DND-41 (cell line): ENCODE measurements around the gene PIGU.

Experiments used
- ATAC-seq: fragments of 200-7000 bp; cut with Tn5 transposase; 3 replicates; pipeline ENCODE4 v1.9.1; 2021; ENCODE audit warnings: low read depth; ENCODE audit not compliant: insufficient read depth
- DNase-seq: peaks from one replicate; pipeline ENCODE4 v3.0.0-alpha.2; 2020
- H2AFZ ChIP-seq: 2 replicates; pipeline ENCODE4 v1.6.0; 2012; ENCODE audit warnings: low read depth, low read length
- H3K27ac ChIP-seq: 2 replicates; pipeline ENCODE4 v1.5.1; 2012; ENCODE audit warnings: low read length, inconsistent platforms
- H3K27me3 ChIP-seq: fragments of 200-600 bp; sonication (generic); 2 replicates; pipeline ENCODE4 v1.6.0; 2012; ENCODE audit warnings: low read length, mild to moderate bottlenecking, inconsistent platforms; ENCODE audit not compliant: insufficient read depth, poor library complexity
- H3K36me3 ChIP-seq: 2 replicates; pipeline ENCODE4 v1.5.1; 2012; ENCODE audit warnings: low read length, inconsistent platforms; ENCODE audit not compliant: insufficient read depth
- H3K4me1 ChIP-seq: 2 replicates; pipeline ENCODE4 v1.5.1; 2012; ENCODE audit warnings: mild to moderate bottlenecking, low read length; ENCODE audit not compliant: insufficient read depth
- H3K4me2 ChIP-seq: 2 replicates; pipeline ENCODE4 v1.6.0; 2012; ENCODE audit warnings: mild to moderate bottlenecking, moderate library complexity, low read length, inconsistent platforms; ENCODE audit not compliant: insufficient read depth
- H3K4me3 ChIP-seq, 2 experiments: fragments of 200-600 bp in 1 of 2; shearing (Covaris generic) in 1 of 2; 2 replicates each; pipeline ENCODE4 v1.5.1; 2012 to 2016; ENCODE audit warnings: inconsistent platforms in 2 of 2, low read length in 2 of 2, mild to moderate bottlenecking in 2 of 2, low read depth in 1 of 2, moderate library complexity in 1 of 2
- H3K79me2 ChIP-seq: 2 replicates; pipeline ENCODE4 v1.6.0; 2012; ENCODE audit warnings: low read length, inconsistent platforms; ENCODE audit not compliant: insufficient read depth
- H3K9ac ChIP-seq: 2 replicates; pipeline ENCODE4 v1.6.0; 2012; ENCODE audit warnings: low read depth, mild to moderate bottlenecking, inconsistent platforms, low read length, moderate library complexity
- H3K9me3 ChIP-seq: 2 replicates; pipeline ENCODE4 v1.5.1; 2012; ENCODE audit warnings: low read length, moderate library complexity, mild to moderate bottlenecking, inconsistent platforms; ENCODE audit not compliant: insufficient read depth, severe bottlenecking
- H4K20me1 ChIP-seq: 2 replicates; pipeline ENCODE4 v1.6.0; 2012; ENCODE audit warnings: low read length; ENCODE audit not compliant: insufficient read depth
- EZH2 ChIP-seq: IDR thresholded peaks from 3 replicates; pipeline ENCODE4 v1.6.1; 2012; ENCODE audit warnings: borderline replicate concordance, low read depth, mild to moderate bottlenecking, moderate library complexity, low read length, inconsistent platforms; ENCODE audit not compliant: severe bottlenecking
- TF ChIP-seq, protein P1 (sequence below): IDR thresholded peaks from 2 replicates; pipeline ENCODE4 v1.5.1; 2012; ENCODE audit warnings: borderline replicate concordance, low read length, moderate library complexity, mild to moderate bottlenecking; ENCODE audit not compliant: poor library complexity, severe bottlenecking; ENCODE audit errors: extremely low read depth

PIGU gene

DNA sequence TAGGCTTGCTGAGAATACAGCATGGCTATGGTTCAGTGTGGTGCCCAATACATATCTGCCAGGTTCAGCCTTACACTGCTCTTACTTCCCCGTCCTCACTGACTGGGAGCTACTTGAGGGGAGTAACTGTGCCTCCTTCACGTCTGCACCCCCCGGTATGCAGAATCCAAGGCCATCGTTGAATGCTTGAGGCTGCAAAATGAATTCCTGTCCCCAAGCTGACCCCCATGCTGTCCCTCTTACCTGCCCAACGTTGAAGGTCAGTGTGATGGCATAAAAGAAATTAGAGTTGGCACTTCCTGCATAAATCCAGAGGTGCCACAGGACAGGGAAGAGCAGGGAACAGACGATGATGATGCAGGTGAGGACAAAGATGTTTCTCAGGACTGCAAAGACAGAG, 102.0 kb downstream of the PIGU start:
- Histone ChIP-seq H3K4me1 (no peaks in the 10 kb centered on the region), H3K9ac (no peak overlapping the region), H4K20me1 (no peaks in the 10 kb centered on the region), H3K4me2 (no peak overlapping the region), H3K27me3 (no peaks in the 10 kb centered on the region), H2AFZ (no peak overlapping the region), H3K79me2 (no peaks in the 10 kb centered on the region), H3K36me3 (peaks cover 58% of the 10 kb centered on the region), H3K27ac (no peak overlapping the region), H3K9me3 (no peaks in the 10 kb centered on the region), H3K4me3 (no peak overlapping the region)
- TF ChIP-seq EZH2: no peak
- TF ChIP-seq, protein P1, sequence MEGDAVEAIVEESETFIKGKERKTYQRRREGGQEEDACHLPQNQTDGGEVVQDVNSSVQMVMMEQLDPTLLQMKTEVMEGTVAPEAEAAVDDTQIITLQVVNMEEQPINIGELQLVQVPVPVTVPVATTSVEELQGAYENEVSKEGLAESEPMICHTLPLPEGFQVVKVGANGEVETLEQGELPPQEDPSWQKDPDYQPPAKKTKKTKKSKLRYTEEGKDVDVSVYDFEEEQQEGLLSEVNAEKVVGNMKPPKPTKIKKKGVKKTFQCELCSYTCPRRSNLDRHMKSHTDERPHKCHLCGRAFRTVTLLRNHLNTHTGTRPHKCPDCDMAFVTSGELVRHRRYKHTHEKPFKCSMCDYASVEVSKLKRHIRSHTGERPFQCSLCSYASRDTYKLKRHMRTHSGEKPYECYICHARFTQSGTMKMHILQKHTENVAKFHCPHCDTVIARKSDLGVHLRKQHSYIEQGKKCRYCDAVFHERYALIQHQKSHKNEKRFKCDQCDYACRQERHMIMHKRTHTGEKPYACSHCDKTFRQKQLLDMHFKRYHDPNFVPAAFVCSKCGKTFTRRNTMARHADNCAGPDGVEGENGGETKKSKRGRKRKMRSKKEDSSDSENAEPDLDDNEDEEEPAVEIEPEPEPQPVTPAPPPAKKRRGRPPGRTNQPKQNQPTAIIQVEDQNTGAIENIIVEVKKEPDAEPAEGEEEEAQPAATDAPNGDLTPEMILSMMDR: no peak
- DNase-seq (no peak), ATAC-seq (no peak)

DNA sequence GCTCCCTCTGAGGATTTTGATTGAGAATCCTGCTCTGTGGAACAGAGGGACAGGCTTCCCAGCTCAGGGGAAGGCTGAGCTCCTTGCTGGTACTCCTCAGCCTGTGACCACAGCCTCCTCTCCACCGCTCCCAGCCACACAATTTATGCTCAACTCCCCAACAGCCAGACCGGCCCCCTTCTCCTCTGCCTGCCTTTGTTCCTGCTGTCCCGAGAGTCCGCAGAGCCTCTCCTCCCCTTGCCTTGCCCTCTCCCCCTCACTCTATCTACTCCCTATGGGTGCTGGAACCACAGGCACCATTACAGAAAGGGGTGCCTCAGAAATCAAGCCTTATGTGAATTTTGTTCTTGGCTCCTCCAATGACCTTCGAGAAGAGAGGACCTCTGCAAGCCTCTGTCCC, 102.5 kb downstream of the PIGU start:
- H2AFZ ChIP-seq: no peak overlapping the region
- H3K4me3 ChIP-seq: no peak overlapping the region
- H3K79me2 ChIP-seq: no peaks in the 10 kb centered on the region
- no peak overlapping the region for H3K9ac ChIP-seq
- H4K20me1 ChIP-seq: no peaks in the 10 kb centered on the region
- no peak overlapping the region for H3K4me2 ChIP-seq
- TF ChIP-seq EZH2: no peak
- TF ChIP-seq, protein P1: no peak
- no peaks in the 10 kb centered on the region for H3K9me3 ChIP-seq
- peaks cover 58% of the 10 kb centered on the region for H3K36me3 ChIP-seq
- no peaks in the 10 kb centered on the region for H3K4me1 ChIP-seq
- H3K27ac ChIP-seq: no peak overlapping the region
- no peaks in the 10 kb centered on the region for H3K27me3 ChIP-seq
- DNase-seq: no peak
- ATAC-seq: no peak

DNA sequence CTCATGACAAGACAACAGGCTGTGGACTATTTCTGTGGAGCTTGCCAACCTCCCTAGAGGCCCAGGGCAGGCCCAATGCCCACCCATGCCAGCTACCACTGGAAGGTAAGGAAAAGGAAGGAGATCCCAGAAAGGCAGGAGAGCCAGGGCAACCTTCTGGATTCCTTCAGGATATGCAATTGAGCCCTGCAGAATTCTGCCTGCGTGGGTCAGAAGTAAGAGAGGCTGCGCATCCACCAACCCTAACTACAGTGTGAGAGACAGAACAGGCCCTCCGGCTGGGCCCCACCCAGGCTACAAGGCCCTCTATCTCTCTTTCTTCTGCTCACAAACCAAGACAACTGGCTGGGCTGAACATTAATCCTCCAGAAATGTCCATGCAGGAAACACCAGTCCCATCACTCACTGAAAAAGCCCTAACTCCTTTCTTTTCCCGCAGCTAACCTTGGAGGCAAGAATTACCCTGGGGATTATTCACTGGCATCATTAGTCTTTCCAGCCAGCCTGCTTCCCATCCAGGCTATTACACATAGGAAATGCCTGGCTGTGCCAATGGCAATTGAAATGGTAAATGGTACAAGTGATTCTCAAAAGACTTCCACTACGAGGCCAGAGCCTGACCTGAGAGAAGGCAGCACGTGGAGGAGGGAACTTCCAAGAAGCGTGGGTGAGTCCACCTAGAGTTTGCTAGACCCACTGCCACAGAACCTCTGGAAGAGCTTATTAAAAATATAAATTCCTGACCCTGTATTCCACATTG, 103.2 kb downstream of the PIGU start:
- DNase-seq (no peak), ATAC-seq (no peak)
- H3K4me1 ChIP-seq: no peaks in the 10 kb centered on the region
- no peaks in the 10 kb centered on the region for H3K79me2 ChIP-seq
- no peaks in the 10 kb centered on the region for H3K27me3 ChIP-seq
- H3K9ac ChIP-seq: no peak overlapping the region
- no peaks in the 10 kb centered on the region for H4K20me1 ChIP-seq
- TF ChIP-seq EZH2: no peak
- TF ChIP-seq, protein P1: no peak
- no peak overlapping the region for H2AFZ ChIP-seq
- no peak overlapping the region for H3K4me3 ChIP-seq
- no peak overlapping the region for H3K27ac ChIP-seq
- peaks cover 55% of the 10 kb centered on the region for H3K36me3 ChIP-seq
- H3K9me3 ChIP-seq: no peaks in the 10 kb centered on the region
- no peak overlapping the region for H3K4me2 ChIP-seq
